Activated CD4-positive, CD25-positive, alpha-beta regulatory T cell treated with anti-CD3 and anti-CD28 coated beads, Interleukin-2, amount 50 U/mL, for 72 hours (primary cell): Measurements from ENCODE around the gene TRIM17.

Experiments
- DNase-seq: peaks from one replicate; pipeline ENCODE4 v3.0.0; 2021

Gene TRIM17

GRCh38 chr1:228400692-228401454, 15.8 kb downstream of the TRIM17 start:
- no peak for DNase-seq

GRCh38 chr1:228400237-228400651, 16.4 kb downstream of the TRIM17 start:
- no peak for DNase-seq

GRCh38 chr1:228399531-228400236, 17.0 kb downstream of the TRIM17 start:
- DNase-seq: no peak

- no peak for DNase-seq
Observed at GRCh38 chr1:228398741-228399461, 17.8 kb downstream of the TRIM17 start.

- DNase-seq: no peak
Observed at GRCh38 chr1:228397966-228398365, 18.7 kb downstream of the TRIM17 start.

GRCh38 chr1:228396770-228397662, 19.6 kb downstream of the TRIM17 start:
- DNase-seq: no peak

- DNase-seq: no peak
Observed at GRCh38 chr1:228394571-228395394, 21.9 kb downstream of the TRIM17 start.

GRCh38 chr1:228393811-228394570, 22.7 kb downstream of the TRIM17 start:
- DNase-seq: no peak

- DNase-seq: no peak
Observed at GRCh38 chr1:228393268-228393701, 23.4 kb downstream of the TRIM17 start.

- no peak for DNase-seq
Observed at GRCh38 chr1:228392111-228392936, 24.3 kb downstream of the TRIM17 start.

- no peak for DNase-seq
Observed at GRCh38 chr1:228391411-228392020, 25.1 kb downstream of the TRIM17 start.

- DNase-seq: no peak
Observed at GRCh38 chr1:228390649-228391048, 26.0 kb downstream of the TRIM17 start.

- DNase-seq: no peak
Observed at GRCh38 chr1:228387321-228387720, 29.3 kb downstream of the TRIM17 start.

- DNase-seq: no peak
Observed at GRCh38 chr1:228385232-228385631, 31.4 kb downstream of the TRIM17 start.

GRCh38 chr1:228383773-228384172, 32.9 kb downstream of the TRIM17 start:
- no peak for DNase-seq

GRCh38 chr1:228381356-228381755, 35.3 kb downstream of the TRIM17 start:
- no peak for DNase-seq

GRCh38 chr1:228379666-228380065, 37.0 kb downstream of the TRIM17 start:
- no peak for DNase-seq

- DNase-seq: no peak
Observed at GRCh38 chr1:228378873-228379460, 37.7 kb downstream of the TRIM17 start.
